ENCODE results near the gene RPS21. TPM values are rescaled to one million over a fixed set of nuclear protein-coding genes. Genes with fewer than 3 reads are reported as not detected.

RPS21 gene
- polyA plus RNA-seq, 1 experiment, result 2,723 TPM

DNA sequence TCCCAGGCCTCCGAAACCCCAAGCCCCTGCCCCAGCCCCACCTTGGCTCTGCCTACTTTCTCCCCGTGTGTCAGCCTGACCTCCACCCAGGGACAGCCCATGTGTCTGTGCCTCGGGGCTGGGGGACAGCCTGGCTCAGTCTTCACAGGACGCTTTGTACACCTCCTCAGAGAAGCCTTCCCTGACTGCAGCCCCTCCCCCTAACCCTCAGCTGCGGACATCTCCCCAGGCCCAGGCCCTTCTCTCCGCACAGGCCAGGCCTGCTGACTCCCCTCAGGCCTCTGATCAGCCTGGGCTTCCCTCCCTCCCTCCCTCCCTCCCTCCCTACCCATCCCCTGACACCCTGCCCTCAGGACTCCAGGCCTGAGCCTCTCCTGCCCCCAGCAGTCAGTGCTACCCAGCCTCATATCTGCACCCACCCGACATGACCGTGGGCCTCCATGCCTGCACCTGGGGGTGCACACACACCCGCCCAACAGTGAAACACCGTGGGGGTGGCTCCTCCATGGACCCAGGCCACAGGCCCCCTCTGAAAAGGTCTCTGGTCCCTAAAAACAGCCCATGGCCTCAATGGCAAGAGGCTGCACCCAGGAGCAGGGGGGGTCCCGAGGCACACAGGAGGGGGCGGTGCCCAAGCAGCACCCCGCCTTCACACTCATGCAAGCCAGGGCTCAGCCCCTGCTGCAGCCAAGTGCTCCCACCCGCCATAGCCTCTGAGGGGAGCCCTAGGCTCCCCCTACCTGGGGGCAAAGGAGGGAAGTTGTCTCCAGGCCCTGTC is 32.7 kb upstream of the RPS21 start:
- TF ChIP-seq CTCF (IDR thresholded peaks at IDR 0.05; ENCODE audit: low read depth, low read length), result no peak
- Histone ChIP-seq H3K9me3 (ENCODE audit: control insufficient read depth, insufficient read depth, low read length) (peaks cover under 1% of the 10 kb centered on the region), H3K27ac (ENCODE audit: low read depth, low read length) (no peak overlapping the region), H3K27me3 (ENCODE audit: control insufficient read depth, insufficient read depth, low read length) (no peaks in the 10 kb centered on the region), H3K4me3 (ENCODE audit: low read depth, low read length) (no peak overlapping the region)
- no peak for DNase-seq (ENCODE audit: low read depth, low spot score)
- CTCF ChIA-PET, result no interaction called here
- POLR2A ChIA-PET, result no interaction called here

DNA sequence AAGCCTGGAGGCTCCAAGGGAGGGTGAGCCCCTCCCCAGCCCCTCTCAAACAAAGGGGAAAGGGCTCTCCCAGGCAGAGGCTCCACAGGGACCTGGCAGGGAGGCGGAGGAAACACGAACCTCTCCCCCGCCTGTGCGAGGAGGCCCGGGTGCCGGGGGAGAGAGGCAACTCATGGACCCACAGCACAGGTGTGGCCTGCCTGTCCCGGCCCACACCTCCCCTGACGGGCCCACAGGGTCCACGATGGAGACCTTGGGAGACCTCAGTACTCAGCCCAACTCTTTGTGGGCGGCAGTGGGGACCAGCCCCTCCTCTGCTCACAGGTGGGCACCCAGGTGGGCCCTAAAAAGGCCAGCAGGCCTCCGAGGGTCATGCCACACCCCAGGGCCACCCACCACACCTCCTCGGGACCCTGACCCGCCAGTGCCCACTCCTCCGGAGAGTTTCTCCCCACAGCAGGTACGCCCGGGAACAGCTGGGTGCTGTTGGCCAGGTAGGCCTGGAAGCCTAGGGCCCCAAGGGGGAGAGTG is 32.0 kb upstream of the RPS21 start:
- Histone ChIP-seq H3K9me3 (ENCODE audit: control insufficient read depth, insufficient read depth, low read length) (no peaks in the 10 kb centered on the region; the same call in 1 of the 2 replicates), H3K27me3 (ENCODE audit: control insufficient read depth, insufficient read depth, low read length) (no peaks in the 10 kb centered on the region), H3K27ac (ENCODE audit: low read depth, low read length) (no peak overlapping the region), H3K4me3 (ENCODE audit: low read depth, low read length) (no peak overlapping the region)
- ChIA-PET CTCF (no interaction called here), POLR2A (no interaction called here)
- TF ChIP-seq CTCF (IDR thresholded peaks at IDR 0.05; ENCODE audit: low read depth, low read length), result no peak
- DNase-seq (ENCODE audit: low read depth, low spot score), result no peak

GRCh38 chr20:62355516-62355877 is 31.4 kb upstream of the RPS21 start:
- ChIA-PET CTCF (interaction anchor here (1.4 kb wide), 1 partner anchor 27 kb away, joined by 4 read pairs; no protein-coding TSS in a partner anchor), POLR2A (interaction anchor here (1.9 kb wide), 1 partner anchor 20 kb away, joined by 6 read pairs; no protein-coding TSS in a partner anchor)
- Histone ChIP-seq H3K27ac (ENCODE audit: low read depth, low read length) (peak overlapping the region; percentile 11), H3K9me3 (ENCODE audit: control insufficient read depth, insufficient read depth, low read length) (no peaks in the 10 kb centered on the region; the same call in 1 of the 2 replicates), H3K4me3 (ENCODE audit: low read depth, low read length) (no peak overlapping the region), H3K27me3 (ENCODE audit: control insufficient read depth, insufficient read depth, low read length) (no peaks in the 10 kb centered on the region)
- no peak for TF ChIP-seq CTCF (IDR thresholded peaks at IDR 0.05; ENCODE audit: low read depth, low read length)
- DNase-seq (ENCODE audit: low read depth, low spot score), result no peak

GRCh38 chr20:62355878-62356588 is 30.9 kb upstream of the RPS21 start:
- no peak for TF ChIP-seq CTCF (IDR thresholded peaks at IDR 0.05; ENCODE audit: low read depth, low read length)
- Histone ChIP-seq H3K27ac (ENCODE audit: low read depth, low read length) (peak overlapping the region; percentile 47), H3K9me3 (ENCODE audit: control insufficient read depth, insufficient read depth, low read length) (no peaks in the 10 kb centered on the region; the same call in 1 of the 2 replicates), H3K27me3 (ENCODE audit: control insufficient read depth, insufficient read depth, low read length) (no peaks in the 10 kb centered on the region), H3K4me3 (ENCODE audit: low read depth, low read length) (no peak overlapping the region)
- CTCF ChIA-PET, result interaction anchor here (0.5 to 1.4 kb wide), 2 partner anchors 27 to 54 kb away, joined by 3 to 4 read pairs; no protein-coding TSS in a partner anchor
- no peak for DNase-seq (ENCODE audit: low read depth, low spot score)
- POLR2A ChIA-PET, result interaction anchor here (0.5 to 1.9 kb wide), 4 partner anchors 9 to 19 kb away, joined by 3 to 6 read pairs (median 3); no protein-coding TSS in a partner anchor
